HepG2 (cell line): ENCODE measurements around the gene SCUBE1.

ENCODE experiments used
- ELF4 ChIP-seq: sonication (generic); formaldehyde crosslinking; IDR thresholded peaks from 2 replicates; pipeline ENCODE4 v1.5.0; 2020; ENCODE audit warnings: missing genetic modification reagents, mild to moderate bottlenecking, moderate library complexity, borderline replicate concordance
- KLF16 ChIP-seq, 2 experiments: sonication (generic) in 1 of 2; formaldehyde crosslinking in 1 of 2; IDR thresholded peaks; 2 replicates each; pipeline versions ENCODE4 v1.6.1 to v1.8.0; 2016 to 2023; ENCODE audit warnings: missing genetic modification reagents in 2 of 2, missing compliant biosample characterization in 1 of 2
- MAFF ChIP-seq: IDR thresholded peaks from 2 replicates; pipeline ENCODE4 v1.6.1; 2011; ENCODE audit warnings: low read depth, low read length, improper control_type of control experiment
- MLLT10 ChIP-seq: sonication (generic); formaldehyde crosslinking; IDR thresholded peaks from 2 replicates; pipeline ENCODE4 v1.4.0; 2020; ENCODE audit warnings: missing genetic modification reagents
- RFX5 ChIP-seq: IDR thresholded peaks from 2 replicates; pipeline ENCODE4 v1.6.1; 2011; ENCODE audit warnings: low read depth, low read length, improper control_type of control experiment
- TAF1 ChIP-seq: sonication (generic); formaldehyde crosslinking; IDR thresholded peaks from 2 replicates; pipeline ENCODE4 v1.4.0; 2020; ENCODE audit warnings: missing genetic modification reagents
- ZNF143 ChIP-seq: sonication (generic); formaldehyde crosslinking; IDR thresholded peaks from 2 replicates; pipeline ENCODE4 v1.4.0; 2020; ENCODE audit warnings: missing genetic modification reagents
- ZNF234 ChIP-seq: sonication (generic); formaldehyde crosslinking; conservative IDR thresholded peaks from 2 replicates; pipeline ENCODE4 v1.5.1; 2020; ENCODE audit warnings: mild to moderate bottlenecking, missing genetic modification reagents
- ZNF510 ChIP-seq: sonication (generic); formaldehyde crosslinking; IDR thresholded peaks from 2 replicates; pipeline ENCODE4 v1.4.0; 2020; ENCODE audit warnings: low read depth, mild to moderate bottlenecking, missing genetic modification reagents
- TF ChIP-seq, protein P1 (sequence below): sonication (generic); formaldehyde crosslinking; IDR thresholded peaks from 2 replicates; pipeline ENCODE4 v1.5.0; 2020; ENCODE audit warnings: mild to moderate bottlenecking, missing genetic modification reagents, moderate library complexity
- TF ChIP-seq, protein P2 (sequence below): sonication (generic); formaldehyde crosslinking; IDR thresholded peaks from 2 replicates; pipeline ENCODE4 v1.4.0; 2020; ENCODE audit warnings: missing genetic modification reagents
- TF ChIP-seq, protein P3 (sequence below): sonication (generic); formaldehyde crosslinking; IDR thresholded peaks from 2 replicates; pipeline ENCODE4 v1.5.1; 2020; ENCODE audit warnings: missing genetic modification reagents, mild to moderate bottlenecking, borderline replicate concordance

DNA sequence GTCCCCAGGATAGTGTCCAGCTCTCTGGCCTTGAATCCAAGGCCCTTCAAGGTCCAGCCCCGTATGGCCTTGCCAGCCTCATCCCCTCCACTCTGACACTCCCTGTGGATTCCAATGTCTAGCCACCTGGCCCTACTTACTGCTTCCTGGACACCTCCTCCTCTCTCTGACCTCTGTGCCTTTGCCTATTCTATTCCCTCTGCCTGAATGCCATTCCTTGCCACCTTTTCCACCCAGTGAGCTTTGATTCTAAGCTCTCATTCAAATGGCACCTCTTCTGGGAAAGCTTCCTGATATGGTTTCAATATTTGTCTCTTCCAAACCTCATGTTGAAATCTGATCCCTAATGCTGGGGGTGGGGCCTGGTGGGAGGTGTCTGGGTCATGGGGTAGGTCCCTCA lies 124.4 kb downstream of the SCUBE1 start:
- TF ChIP-seq MLLT10 (CRISPR knock-in tag) (no peak), RFX5 (no peak), ZNF234 (CRISPR knock-in tag) (no peak), KLF16 (CRISPR knock-in tag; IDR thresholded peaks at IDR 0.05) (no peak), ELF4 (no peak), TAF1 (CRISPR knock-in tag) (no peak), MAFF (no peak), ZNF143 (CRISPR knock-in tag) (no peak), ZNF510 (CRISPR knock-in tag) (no peak)
- TF ChIP-seq, protein P1, sequence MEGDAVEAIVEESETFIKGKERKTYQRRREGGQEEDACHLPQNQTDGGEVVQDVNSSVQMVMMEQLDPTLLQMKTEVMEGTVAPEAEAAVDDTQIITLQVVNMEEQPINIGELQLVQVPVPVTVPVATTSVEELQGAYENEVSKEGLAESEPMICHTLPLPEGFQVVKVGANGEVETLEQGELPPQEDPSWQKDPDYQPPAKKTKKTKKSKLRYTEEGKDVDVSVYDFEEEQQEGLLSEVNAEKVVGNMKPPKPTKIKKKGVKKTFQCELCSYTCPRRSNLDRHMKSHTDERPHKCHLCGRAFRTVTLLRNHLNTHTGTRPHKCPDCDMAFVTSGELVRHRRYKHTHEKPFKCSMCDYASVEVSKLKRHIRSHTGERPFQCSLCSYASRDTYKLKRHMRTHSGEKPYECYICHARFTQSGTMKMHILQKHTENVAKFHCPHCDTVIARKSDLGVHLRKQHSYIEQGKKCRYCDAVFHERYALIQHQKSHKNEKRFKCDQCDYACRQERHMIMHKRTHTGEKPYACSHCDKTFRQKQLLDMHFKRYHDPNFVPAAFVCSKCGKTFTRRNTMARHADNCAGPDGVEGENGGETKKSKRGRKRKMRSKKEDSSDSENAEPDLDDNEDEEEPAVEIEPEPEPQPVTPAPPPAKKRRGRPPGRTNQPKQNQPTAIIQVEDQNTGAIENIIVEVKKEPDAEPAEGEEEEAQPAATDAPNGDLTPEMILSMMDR: no peak
- TF ChIP-seq, protein P2, sequence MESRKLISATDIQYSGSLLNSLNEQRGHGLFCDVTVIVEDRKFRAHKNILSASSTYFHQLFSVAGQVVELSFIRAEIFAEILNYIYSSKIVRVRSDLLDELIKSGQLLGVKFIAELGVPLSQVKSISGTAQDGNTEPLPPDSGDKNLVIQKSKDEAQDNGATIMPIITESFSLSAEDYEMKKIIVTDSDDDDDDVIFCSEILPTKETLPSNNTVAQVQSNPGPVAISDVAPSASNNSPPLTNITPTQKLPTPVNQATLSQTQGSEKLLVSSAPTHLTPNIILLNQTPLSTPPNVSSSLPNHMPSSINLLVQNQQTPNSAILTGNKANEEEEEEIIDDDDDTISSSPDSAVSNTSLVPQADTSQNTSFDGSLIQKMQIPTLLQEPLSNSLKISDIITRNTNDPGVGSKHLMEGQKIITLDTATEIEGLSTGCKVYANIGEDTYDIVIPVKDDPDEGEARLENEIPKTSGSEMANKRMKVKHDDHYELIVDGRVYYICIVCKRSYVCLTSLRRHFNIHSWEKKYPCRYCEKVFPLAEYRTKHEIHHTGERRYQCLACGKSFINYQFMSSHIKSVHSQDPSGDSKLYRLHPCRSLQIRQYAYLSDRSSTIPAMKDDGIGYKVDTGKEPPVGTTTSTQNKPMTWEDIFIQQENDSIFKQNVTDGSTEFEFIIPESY (CRISPR knock-in tag): no peak
- TF ChIP-seq, protein P3, sequence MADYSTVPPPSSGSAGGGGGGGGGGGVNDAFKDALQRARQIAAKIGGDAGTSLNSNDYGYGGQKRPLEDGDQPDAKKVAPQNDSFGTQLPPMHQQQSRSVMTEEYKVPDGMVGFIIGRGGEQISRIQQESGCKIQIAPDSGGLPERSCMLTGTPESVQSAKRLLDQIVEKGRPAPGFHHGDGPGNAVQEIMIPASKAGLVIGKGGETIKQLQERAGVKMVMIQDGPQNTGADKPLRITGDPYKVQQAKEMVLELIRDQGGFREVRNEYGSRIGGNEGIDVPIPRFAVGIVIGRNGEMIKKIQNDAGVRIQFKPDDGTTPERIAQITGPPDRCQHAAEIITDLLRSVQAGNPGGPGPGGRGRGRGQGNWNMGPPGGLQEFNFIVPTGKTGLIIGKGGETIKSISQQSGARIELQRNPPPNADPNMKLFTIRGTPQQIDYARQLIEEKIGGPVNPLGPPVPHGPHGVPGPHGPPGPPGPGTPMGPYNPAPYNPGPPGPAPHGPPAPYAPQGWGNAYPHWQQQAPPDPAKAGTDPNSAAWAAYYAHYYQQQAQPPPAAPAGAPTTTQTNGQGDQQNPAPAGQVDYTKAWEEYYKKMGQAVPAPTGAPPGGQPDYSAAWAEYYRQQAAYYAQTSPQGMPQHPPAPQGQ (CRISPR knock-in tag): no peak
